MCF 10A (cell line): ENCODE results near the gene STAT4. TPM values are rescaled to one million over a fixed set of nuclear protein-coding genes. Genes with fewer than 3 reads are reported as not detected.

ENCODE experiments used
- BruUV-seq: library from RNA; stranded (reverse); fragments of 400-500 nt; replicated peaks from 2 replicates; lab custom pipeline; 2021; lab: Mats Ljungman, UMichigan
- CTCF ChIA-PET: fragments of 300-600 bp; sonication (Branson Sonifier 250); formaldehyde crosslinking; extraction: SDS; loops from one replicate; lab custom pipeline; 2021; ENCODE audit warnings: antibody characterized with exemption, inconsistent platforms; lab: Yijun Ruan, JAX
- POLR2A ChIA-PET: fragments of 300-600, 350-650 bp; sonication (Branson Sonifier 250); formaldehyde crosslinking; extraction: SDS; loops from one replicate; lab custom pipeline; 2020; ENCODE audit warnings: antibody characterized with exemption, inconsistent platforms; lab: Yijun Ruan, JAX
- DNase-seq: peaks from one replicate; pipeline ENCODE4 v3.0.0-alpha.2; 2018; ENCODE audit not compliant: unreplicated experiment
- H3K27ac Mint-ChIP-seq: one replicate; pipeline ENCODE4 v1.8.0; 2022; ENCODE audit warnings: mild to moderate bottlenecking, low read depth, mixed read lengths; ENCODE audit not compliant: unreplicated experiment
- H3K27me3 Mint-ChIP-seq: one replicate; pipeline ENCODE4 v1.8.0; 2022; ENCODE audit warnings: mixed read lengths; ENCODE audit not compliant: insufficient read depth, unreplicated experiment
- H3K36me3 Mint-ChIP-seq: one replicate; pipeline ENCODE4 v1.8.0; 2022; ENCODE audit warnings: mild to moderate bottlenecking, moderate library complexity, mixed read lengths; ENCODE audit not compliant: insufficient read depth, unreplicated experiment
- H3K4me1 Mint-ChIP-seq: one replicate; pipeline ENCODE4 v1.8.0; 2022; ENCODE audit warnings: mixed read lengths; ENCODE audit not compliant: insufficient read depth, unreplicated experiment
- H3K4me3 Mint-ChIP-seq: one replicate; pipeline ENCODE4 v1.8.0; 2022; ENCODE audit warnings: mild to moderate bottlenecking, moderate library complexity, mixed read lengths; ENCODE audit not compliant: unreplicated experiment
- H3K9me3 Mint-ChIP-seq: one replicate; pipeline ENCODE4 v1.8.0; 2022; ENCODE audit warnings: mixed read lengths; ENCODE audit not compliant: unreplicated experiment
- intact Hi-C: fragments of 100-400 bp; cut with micrococcal nuclease; formaldehyde crosslinking; loops from 2 replicates; pipeline ENCODE4 v1.14.1; 2022
- total RNA-seq: library from RNA; stranded (reverse); gene quantifications from 2 replicates; pipeline ENCODE4 v1.2.3, GENCODE V29; 2022
- TF ChIP-seq, protein P1 (sequence below): fragments of 200-600 bp; IDR thresholded peaks from one replicate; pipeline ENCODE4 v1.8.0; 2022; ENCODE audit warnings: antibody characterized with exemption, mild to moderate bottlenecking; ENCODE audit not compliant: unreplicated experiment

STAT4 gene
- total RNA-seq, 1 experiment from 2014 or later: 1.4 TPM

DNA sequence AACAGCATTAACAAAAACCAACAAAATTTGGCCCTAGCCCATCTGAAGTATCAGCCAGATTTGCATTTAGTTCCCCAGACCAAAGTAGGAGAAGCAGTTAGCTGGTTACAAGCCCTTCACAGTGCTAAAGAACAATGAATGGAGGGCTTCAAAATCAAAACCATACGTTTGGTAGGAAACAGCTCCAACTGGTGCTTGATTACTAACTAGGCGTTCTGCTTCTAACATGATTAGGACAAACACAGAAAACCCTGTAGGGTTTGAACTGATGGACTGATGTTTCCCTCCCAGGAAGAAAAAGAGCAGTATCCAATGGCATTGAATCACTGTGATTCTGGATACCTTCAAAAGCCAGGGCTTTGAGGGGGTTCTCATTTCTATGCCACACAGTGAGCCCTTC, 20.5 kb upstream of the STAT4 start:
- H3K4me3 Mint-ChIP-seq: no peak overlapping the region
- CTCF ChIA-PET: interaction anchor here (0.6 to 5.6 kb wide), 12 partner anchors 14 to 367 kb away, joined by 3 to 30 read pairs (median 4); no protein-coding TSS in a partner anchor
- intact Hi-C loops: loop anchor here (1.0 to 2.0 kb wide), 3 partner anchors 32 to 74 kb away; partner anchors contain the start of gene MYO1B
- peak overlapping the region; percentile 79 for H3K27ac Mint-ChIP-seq
- TF ChIP-seq, protein P1, sequence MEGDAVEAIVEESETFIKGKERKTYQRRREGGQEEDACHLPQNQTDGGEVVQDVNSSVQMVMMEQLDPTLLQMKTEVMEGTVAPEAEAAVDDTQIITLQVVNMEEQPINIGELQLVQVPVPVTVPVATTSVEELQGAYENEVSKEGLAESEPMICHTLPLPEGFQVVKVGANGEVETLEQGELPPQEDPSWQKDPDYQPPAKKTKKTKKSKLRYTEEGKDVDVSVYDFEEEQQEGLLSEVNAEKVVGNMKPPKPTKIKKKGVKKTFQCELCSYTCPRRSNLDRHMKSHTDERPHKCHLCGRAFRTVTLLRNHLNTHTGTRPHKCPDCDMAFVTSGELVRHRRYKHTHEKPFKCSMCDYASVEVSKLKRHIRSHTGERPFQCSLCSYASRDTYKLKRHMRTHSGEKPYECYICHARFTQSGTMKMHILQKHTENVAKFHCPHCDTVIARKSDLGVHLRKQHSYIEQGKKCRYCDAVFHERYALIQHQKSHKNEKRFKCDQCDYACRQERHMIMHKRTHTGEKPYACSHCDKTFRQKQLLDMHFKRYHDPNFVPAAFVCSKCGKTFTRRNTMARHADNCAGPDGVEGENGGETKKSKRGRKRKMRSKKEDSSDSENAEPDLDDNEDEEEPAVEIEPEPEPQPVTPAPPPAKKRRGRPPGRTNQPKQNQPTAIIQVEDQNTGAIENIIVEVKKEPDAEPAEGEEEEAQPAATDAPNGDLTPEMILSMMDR: no peak
- H3K4me1 Mint-ChIP-seq: peaks cover 67% of the 10 kb centered on the region
- no peaks in the 10 kb centered on the region for H3K9me3 Mint-ChIP-seq
- POLR2A ChIA-PET: interaction anchor here (0.9 to 10.2 kb wide), 17 partner anchors 9 to 506 kb away, joined by 3 to 144 read pairs (median 7); partner anchors contain the start of genes MYO1B and NABP1
- TSS peak; percentile 62 for BruUV-seq
- no peaks in the 10 kb centered on the region for H3K36me3 Mint-ChIP-seq
- no peaks in the 10 kb centered on the region for H3K27me3 Mint-ChIP-seq
- no peak for DNase-seq

DNA sequence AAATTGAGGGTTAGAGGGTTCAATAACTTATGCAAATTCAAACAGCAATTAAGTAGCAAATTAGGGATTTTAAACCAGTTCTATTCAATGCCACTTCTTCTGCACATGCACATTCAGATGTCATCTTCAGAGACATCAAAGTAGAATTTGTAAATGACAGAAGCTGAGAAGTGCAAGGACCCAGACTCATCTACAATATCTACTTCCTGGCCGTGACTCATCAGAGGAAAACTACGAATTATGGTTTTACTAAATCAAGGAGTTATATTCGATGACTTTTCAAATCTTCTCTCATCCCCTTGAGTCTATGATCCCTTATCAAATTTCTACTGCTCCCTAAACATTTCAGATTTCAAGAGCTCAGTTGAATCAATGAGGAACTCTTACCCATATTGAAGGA, 20.0 kb upstream of the STAT4 start:
- no TSS peak for BruUV-seq
- CTCF ChIA-PET: interaction anchor here (0.6 to 5.6 kb wide), 8 partner anchors 14 to 368 kb away, joined by 3 to 30 read pairs (median 6); no protein-coding TSS in a partner anchor
- POLR2A ChIA-PET: interaction anchor here (1.0 to 10.2 kb wide), 13 partner anchors 10 to 331 kb away, joined by 3 to 144 read pairs (median 9); partner anchors contain the start of gene MYO1B
- H3K9me3 Mint-ChIP-seq: no peaks in the 10 kb centered on the region
- H3K27me3 Mint-ChIP-seq: no peaks in the 10 kb centered on the region
- DNase-seq: peak; percentile 23
- H3K4me3 Mint-ChIP-seq: no peak overlapping the region
- H3K4me1 Mint-ChIP-seq: peaks cover 67% of the 10 kb centered on the region
- no peaks in the 10 kb centered on the region for H3K36me3 Mint-ChIP-seq
- TF ChIP-seq, protein P1: no peak
- intact Hi-C loops: loop anchor here (1.0 to 2.0 kb wide), 3 partner anchors 32 to 75 kb away; partner anchors contain the start of gene MYO1B
- peak overlapping the region; percentile 79 for H3K27ac Mint-ChIP-seq

- H3K4me3 Mint-ChIP-seq: no peak overlapping the region
- peak overlapping the region; percentile 75 for H3K27ac Mint-ChIP-seq
- intact Hi-C loops: loop anchor here (2.0 kb wide), 1 partner anchor 33 kb away; no protein-coding TSS in a partner anchor
- peaks cover 71% of the 10 kb centered on the region for H3K4me1 Mint-ChIP-seq
- no TSS peak for BruUV-seq
- TF ChIP-seq, protein P1: no peak
- H3K27me3 Mint-ChIP-seq: no peaks in the 10 kb centered on the region
- H3K9me3 Mint-ChIP-seq: no peaks in the 10 kb centered on the region
- CTCF ChIA-PET: interaction anchor here (0.5 to 5.6 kb wide), 11 partner anchors 14 to 368 kb away, joined by 3 to 30 read pairs (median 5); no protein-coding TSS in a partner anchor
- no peaks in the 10 kb centered on the region for H3K36me3 Mint-ChIP-seq
- POLR2A ChIA-PET: interaction anchor here (1.0 to 10.2 kb wide), 8 partner anchors 9 to 331 kb away, joined by 3 to 144 read pairs (median 8); partner anchors contain the start of gene MYO1B
- no peak for DNase-seq
These were observed 19.5 kb upstream of the STAT4 start for GRCh38 chr2:191170301-191170636.
